ENCODE results near the gene EVPL. TPM values are rescaled to one million over a fixed set of nuclear protein-coding genes. Genes with fewer than 3 reads are reported as not detected.

EVPL gene
- total and polyA plus RNA-seq, 2 of the 13 experiments (the other 11 are each of a cell fraction or from before 2014, with no cell fraction given), result 2.1 to 8.2 TPM

GRCh38 chr17:75959051-75959838 is 67.9 kb downstream of the EVPL start:
- H3K36me3 ChIP-seq (replicated peaks in 1 of 2; ENCODE audit: control insufficient read depth in 1 of 2, insufficient read depth in 2 of 2, low read length in 2 of 2), result peaks cover 24 to 58% of the 10 kb centered on the region in 2 experiments
- WGBS (ENCODE audit: low lambda C conversion rate), result 24% methylated on average over 8 of the region's 8 CpGs
- H3K9me3 ChIP-seq (ENCODE audit: low read length), result no peaks in the 10 kb centered on the region
- peaks cover 37% of the 10 kb centered on the region for H3K4me1 ChIP-seq (ENCODE audit: insufficient read depth, low read length)
- H3K27ac ChIP-seq (ENCODE audit: extremely low read length, insufficient read depth, low read length), result peak overlapping the region; percentile 52
- peak overlapping the region; percentile 59 for H3K4me2 ChIP-seq (ENCODE audit: low read depth, low read length)
- no peak overlapping the region; a peak in 1 of 6 replicates for H3K4me3 ChIP-seq (replicated peaks in 1 of 3; ENCODE audit: insufficient read depth in 1 of 3, low read depth in 2 of 3, low read length in 3 of 3)
- DNase-seq (ENCODE audit: low spot score) (peak; percentile 58), ATAC-seq (peak; percentile 69), FAIRE-seq (peak; percentile 34)
- no TSS peak for BruUV-seq (replicated peaks)
- in situ Hi-C loops (cut with HindIII; ENCODE audit: extremely low pct_ligation_motif_present, low pct_unique_long_range_greater_than_20kb) (loop anchor here (5.0 kb wide), 1 partner anchor 48 kb away; no protein-coding TSS in a partner anchor), intact Hi-C loops (cut with micrococcal nuclease; ENCODE audit: unreplicated experiment) (no loop called here)
- peaks cover 58% of the 10 kb centered on the region for H3K79me2 ChIP-seq (ENCODE audit: insufficient read depth, low read length)
- POLR2A ChIA-PET, result interaction anchor here (0.5 to 4.3 kb wide), 12 partner anchors 10 to 54 kb away, joined by 3 to 39 read pairs (median 5); partner anchors contain the start of genes ACOX1, FBF1, MRPL38 and TEN1
- H2AFZ ChIP-seq (ENCODE audit: low read length), result no peak overlapping the region
- no peaks in the 10 kb centered on the region for H3K27me3 ChIP-seq (ENCODE audit: control insufficient read depth in 1 of 2, insufficient read depth in 2 of 2, low read length in 2 of 2)
- H3K9ac ChIP-seq (ENCODE audit: insufficient read depth, low read depth, low read length), result peak overlapping the region; percentile 8; the same call in 1 of the 2 replicates
- CTCF ChIA-PET (ENCODE audit: low intra/inter-chr PET ratio, low total read pairs), result no interaction called here
- H4K20me1 ChIP-seq (ENCODE audit: insufficient read depth, low read length), result peaks cover 59% of the 10 kb centered on the region
- TF ChIP-seq ZNF674 (CRISPR knock-in tag; IDR thresholded peaks at IDR 0.05; ENCODE audit: low read depth), result no peak
- no peak for TF ChIP-seq ARID2 (CRISPR knock-in tag; IDR thresholded peaks at IDR 0.05; ENCODE audit: borderline replicate concordance)
- 0 out of 2 replicates have a peak, but pooled peaks have one; percentile 14 for TF ChIP-seq ELF3 (CRISPR knock-in tag; IDR thresholded peaks at IDR 0.05)
- TF ChIP-seq REL (CRISPR knock-in tag; conservative IDR thresholded peaks at IDR 0.05), result no peak
- no peak for TF ChIP-seq ZNF562 (CRISPR knock-in tag; IDR thresholded peaks at IDR 0.05; ENCODE audit: borderline replicate concordance)
- no peak for TF ChIP-seq MAX (IDR thresholded peaks at IDR 0.05)
- TF ChIP-seq AHR (CRISPR knock-in tag; IDR thresholded peaks at IDR 0.05), result no peak
- no peak for TF ChIP-seq SIN3A (IDR thresholded peaks at IDR 0.05; ENCODE audit: borderline replicate concordance, low read depth, low read length)
- no peak for TF ChIP-seq BRCA1 (CRISPR knock-in tag; IDR thresholded peaks at IDR 0.05)
- TF ChIP-seq MEIS1 (CRISPR knock-in tag; IDR thresholded peaks at IDR 0.05; ENCODE audit: borderline replicate concordance), result no peak
- TF ChIP-seq SCMH1 (CRISPR knock-in tag; IDR thresholded peaks at IDR 0.05; ENCODE audit: borderline replicate concordance), result no peak
- no peak for TF ChIP-seq DMAP1 (CRISPR knock-in tag; IDR thresholded peaks at IDR 0.05)
- TF ChIP-seq ZNF772 (CRISPR knock-in tag; IDR thresholded peaks at IDR 0.05), result no peak
- TF ChIP-seq SMYD3 (CRISPR knock-in tag; IDR thresholded peaks at IDR 0.05), result no peak
- 0 out of 2 replicates have a peak, but pooled peaks have one; percentile 33 for TF ChIP-seq ZNF792 (CRISPR knock-in tag; IDR thresholded peaks at IDR 0.05)
- no peak for TF ChIP-seq ZNF607 (CRISPR knock-in tag; IDR thresholded peaks at IDR 0.05; ENCODE audit: borderline replicate concordance)
- peak; percentile 43; the same call in 1 of the 2 replicates for TF ChIP-seq ISL2 (CRISPR knock-in tag; IDR thresholded peaks at IDR 0.05)
- no peak for TF ChIP-seq GATAD1 (CRISPR knock-in tag; IDR thresholded peaks at IDR 0.05)
- TF ChIP-seq ZBTB25 (CRISPR knock-in tag; IDR thresholded peaks at IDR 0.05), result no peak
- TF ChIP-seq DR1 (CRISPR knock-in tag; IDR thresholded peaks at IDR 0.05), result no peak

Measured in HepG2 (cell line).